SK-N-SH treated with all-trans-retinoic acid at 6 μM for 48 hours (cell line): Measurements from ENCODE around the gene GSG1L.

ENCODE experiments used
- ATAC-seq: fragments of 200-7000 bp; cut with Tn5 transposase; 3 replicates; pipeline ENCODE4 v1.9.1; 2020; ENCODE audit warnings: mild to moderate bottlenecking, moderate library complexity
- BACH2 ChIP-seq: fragments of 250-450 bp; sonication (Bioruptor Pico); IDR thresholded peaks from 2 replicates; pipeline ENCODE4 v1.9.0; 2021; ENCODE audit warnings: mild to moderate bottlenecking, borderline replicate concordance
- CREB5 ChIP-seq: fragments of 250-450 bp; sonication (Bioruptor Pico); IDR thresholded peaks from 2 replicates; pipeline ENCODE4 v1.5.1; 2020; ENCODE audit warnings: low read depth, mild to moderate bottlenecking, moderate library complexity
- CSRNP3 ChIP-seq: fragments of 250-450 bp; sonication (Bioruptor Pico); IDR thresholded peaks from 2 replicates; pipeline ENCODE4 v1.5.1; 2021; ENCODE audit warnings: mild to moderate bottlenecking, moderate library complexity
- GLIS3 ChIP-seq: fragments of 250-450 bp; sonication (Bioruptor Pico); IDR thresholded peaks from 2 replicates; pipeline ENCODE4 v1.5.0; 2020; ENCODE audit warnings: mild to moderate bottlenecking, moderate library complexity
- ISL1 ChIP-seq: fragments of 250-450 bp; sonication (Bioruptor Pico); IDR thresholded peaks from 2 replicates; pipeline ENCODE4 v2.1.2; 2022; ENCODE audit warnings: mild to moderate bottlenecking, moderate library complexity
- PATZ1 ChIP-seq: fragments of 250-450 bp; sonication (Bioruptor Pico); IDR thresholded peaks from 2 replicates; pipeline ENCODE4 v1.8.0; 2020; ENCODE audit warnings: mild to moderate bottlenecking, moderate library complexity, borderline replicate concordance
- POU6F1 ChIP-seq: fragments of 250-450 bp; sonication (Bioruptor Pico); IDR thresholded peaks from 2 replicates; pipeline ENCODE4 v1.8.0; 2021; ENCODE audit warnings: low read depth, mild to moderate bottlenecking, moderate library complexity, borderline replicate concordance
- RARB ChIP-seq: fragments of 250-450 bp; sonication (Bioruptor Pico); IDR thresholded peaks from 2 replicates; pipeline ENCODE4 v1.8.0; 2021; ENCODE audit warnings: mild to moderate bottlenecking, moderate library complexity
- SNAI2 ChIP-seq: fragments of 250-450 bp; sonication (Bioruptor Pico); IDR thresholded peaks from 2 replicates; pipeline ENCODE4 v1.5.0; 2020; ENCODE audit warnings: mild to moderate bottlenecking, moderate library complexity
- TOX ChIP-seq: fragments of 250-450 bp; sonication (Bioruptor Pico); IDR thresholded peaks from 2 replicates; pipeline ENCODE4 v1.8.0; 2021; ENCODE audit warnings: mild to moderate bottlenecking, moderate library complexity, borderline replicate concordance
- TSHZ2 ChIP-seq: fragments of 250-450 bp; sonication (Bioruptor Pico); IDR thresholded peaks from 2 replicates; pipeline ENCODE4 v1.5.0; 2020; ENCODE audit warnings: mild to moderate bottlenecking, moderate library complexity
- ZFP3 ChIP-seq: fragments of 250-450 bp; sonication (Bioruptor Pico); IDR thresholded peaks from 2 replicates; pipeline ENCODE4 v1.5.0; 2020; ENCODE audit warnings: mild to moderate bottlenecking, moderate library complexity
- ZFP30 ChIP-seq: fragments of 450-650 bp; formaldehyde crosslinking; IDR thresholded peaks from 2 replicates; pipeline ENCODE4 v1.5.0; 2022; ENCODE audit warnings: mild to moderate bottlenecking, moderate library complexity
- ZNF565 ChIP-seq: fragments of 450-650 bp; formaldehyde crosslinking; conservative IDR thresholded peaks from 2 replicates; pipeline ENCODE4 v1.5.0; 2020; ENCODE audit warnings: low read depth, mild to moderate bottlenecking, moderate library complexity
- ZNF70 ChIP-seq: fragments of 450-650 bp; formaldehyde crosslinking; IDR thresholded peaks from 2 replicates; pipeline ENCODE4 v1.5.0; 2020; ENCODE audit warnings: mild to moderate bottlenecking, moderate library complexity
- ZNF8 ChIP-seq: fragments of 450-650 bp; formaldehyde crosslinking; IDR thresholded peaks from 2 replicates; pipeline ENCODE4 v1.5.0; 2020; ENCODE audit warnings: mild to moderate bottlenecking, moderate library complexity

The GSG1L gene

GRCh38 chr16:27976990-27977389, 86.5 kb downstream of the GSG1L start:
- TF ChIP-seq TOX (CRISPR knock-in tag) (no peak), GLIS3 (CRISPR knock-in tag) (no peak), TSHZ2 (no peak), BACH2 (CRISPR knock-in tag) (no peak), RARB (CRISPR knock-in tag) (no peak), CREB5 (CRISPR knock-in tag) (no peak), ZFP3 (CRISPR knock-in tag) (no peak), ZFP30 (CRISPR knock-in tag) (no peak)
- no peak for ATAC-seq

- TF ChIP-seq TSHZ2 (no peak), CSRNP3 (CRISPR knock-in tag) (no peak), ZNF8 (CRISPR knock-in tag) (no peak), TOX (CRISPR knock-in tag) (no peak), ZNF565 (CRISPR knock-in tag) (no peak), GLIS3 (CRISPR knock-in tag) (no peak), CREB5 (CRISPR knock-in tag) (no peak), ZFP30 (CRISPR knock-in tag) (no peak), ZNF70 (no peak), PATZ1 (CRISPR knock-in tag) (no peak), BACH2 (CRISPR knock-in tag) (no peak), SNAI2 (CRISPR knock-in tag) (no peak), RARB (CRISPR knock-in tag) (no peak), ZFP3 (CRISPR knock-in tag) (no peak), POU6F1 (CRISPR knock-in tag) (no peak), ISL1 (CRISPR knock-in tag) (no peak)
- ATAC-seq: no peak
These were observed 88.5 kb downstream of the GSG1L start for GRCh38 chr16:27974896-27975540.
